Type B pancreatic cell (in vitro differentiated cells): ENCODE measurements around the gene ZKSCAN7. TPM values are rescaled to one million over a fixed set of nuclear protein-coding genes. Genes with fewer than 3 reads are reported as not detected.
"Not testable (repeated sequence)": the region's sequence is repeated elsewhere in the genome, so short reads cannot be mapped to it uniquely, and the experiment has no call there.

Experiments
- DNase-seq: peaks from one replicate; pipeline ENCODE4 v3.0.0; 2021; ENCODE audit warnings: mixed read lengths; ENCODE audit not compliant: unreplicated experiment; ENCODE audit errors: extremely low spot score
- H3K27ac Mint-ChIP-seq: 2 replicates; pipeline ENCODE4 v1.8.0; 2021; ENCODE audit warnings: mild to moderate bottlenecking, mixed read lengths
- H3K27me3 Mint-ChIP-seq: 2 replicates; pipeline ENCODE4 v1.8.0; 2021; ENCODE audit warnings: mixed read lengths
- H3K36me3 Mint-ChIP-seq: 2 replicates; pipeline ENCODE4 v1.8.0; 2021; ENCODE audit warnings: mixed read lengths
- H3K4me1 Mint-ChIP-seq: one replicate; pipeline ENCODE4 v1.8.0; 2021; ENCODE audit warnings: mixed read lengths; ENCODE audit not compliant: unreplicated experiment
- H3K4me3 Mint-ChIP-seq: 2 replicates; pipeline ENCODE4 v1.8.0; 2021; ENCODE audit warnings: mild to moderate bottlenecking, mixed read lengths
- H3K9me3 Mint-ChIP-seq: 2 replicates; pipeline ENCODE4 v1.8.0; 2021; ENCODE audit warnings: mixed read lengths
- total RNA-seq: library from RNA; stranded (reverse); gene quantifications from 2 replicates; pipeline ENCODE4 v1.2.1, GENCODE V29; 2021; ENCODE audit warnings: low replicate concordance
- TF ChIP-seq, protein P1 (sequence below): fragments of 200-600 bp; sonication (generic); conservative IDR thresholded peaks from 2 replicates; pipeline ENCODE4 v1.5.0; 2021; ENCODE audit warnings: antibody characterized with exemption, mild to moderate bottlenecking

Gene ZKSCAN7
- total RNA-seq, 1 donor from 2014 or later, result 17.2 TPM

DNA sequence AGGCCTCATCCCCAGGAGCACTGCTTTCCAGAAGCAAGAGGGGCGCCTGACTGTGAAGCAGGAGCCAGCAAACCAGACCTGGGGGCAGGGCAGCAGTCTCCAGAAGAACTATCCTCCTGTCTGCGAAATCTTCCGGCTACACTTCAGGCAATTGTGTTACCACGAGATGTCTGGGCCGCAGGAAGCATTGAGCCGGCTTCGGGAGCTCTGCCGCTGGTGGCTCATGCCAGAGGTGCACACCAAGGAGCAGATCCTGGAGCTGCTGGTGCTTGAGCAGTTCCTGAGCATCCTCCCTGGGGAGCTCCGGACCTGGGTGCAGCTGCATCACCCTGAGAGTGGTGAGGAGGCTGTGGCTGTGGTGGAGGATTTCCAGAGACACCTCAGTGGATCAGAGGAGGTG is 2.1 kb downstream of the ZKSCAN7 start:
- Mint-ChIP-seq H3K36me3 (peaks cover 49% of the 10 kb centered on the region), H3K9me3 (peaks cover 10% of the 10 kb centered on the region), H3K4me3 (peak overlapping the region; percentile 0), H3K4me1 (peaks cover 26% of the 10 kb centered on the region), H3K27ac (no peak overlapping the region), H3K27me3 (peaks cover 10% of the 10 kb centered on the region)
- TF ChIP-seq, protein P1, sequence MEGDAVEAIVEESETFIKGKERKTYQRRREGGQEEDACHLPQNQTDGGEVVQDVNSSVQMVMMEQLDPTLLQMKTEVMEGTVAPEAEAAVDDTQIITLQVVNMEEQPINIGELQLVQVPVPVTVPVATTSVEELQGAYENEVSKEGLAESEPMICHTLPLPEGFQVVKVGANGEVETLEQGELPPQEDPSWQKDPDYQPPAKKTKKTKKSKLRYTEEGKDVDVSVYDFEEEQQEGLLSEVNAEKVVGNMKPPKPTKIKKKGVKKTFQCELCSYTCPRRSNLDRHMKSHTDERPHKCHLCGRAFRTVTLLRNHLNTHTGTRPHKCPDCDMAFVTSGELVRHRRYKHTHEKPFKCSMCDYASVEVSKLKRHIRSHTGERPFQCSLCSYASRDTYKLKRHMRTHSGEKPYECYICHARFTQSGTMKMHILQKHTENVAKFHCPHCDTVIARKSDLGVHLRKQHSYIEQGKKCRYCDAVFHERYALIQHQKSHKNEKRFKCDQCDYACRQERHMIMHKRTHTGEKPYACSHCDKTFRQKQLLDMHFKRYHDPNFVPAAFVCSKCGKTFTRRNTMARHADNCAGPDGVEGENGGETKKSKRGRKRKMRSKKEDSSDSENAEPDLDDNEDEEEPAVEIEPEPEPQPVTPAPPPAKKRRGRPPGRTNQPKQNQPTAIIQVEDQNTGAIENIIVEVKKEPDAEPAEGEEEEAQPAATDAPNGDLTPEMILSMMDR, result no peak
- no peak for DNase-seq

DNA sequence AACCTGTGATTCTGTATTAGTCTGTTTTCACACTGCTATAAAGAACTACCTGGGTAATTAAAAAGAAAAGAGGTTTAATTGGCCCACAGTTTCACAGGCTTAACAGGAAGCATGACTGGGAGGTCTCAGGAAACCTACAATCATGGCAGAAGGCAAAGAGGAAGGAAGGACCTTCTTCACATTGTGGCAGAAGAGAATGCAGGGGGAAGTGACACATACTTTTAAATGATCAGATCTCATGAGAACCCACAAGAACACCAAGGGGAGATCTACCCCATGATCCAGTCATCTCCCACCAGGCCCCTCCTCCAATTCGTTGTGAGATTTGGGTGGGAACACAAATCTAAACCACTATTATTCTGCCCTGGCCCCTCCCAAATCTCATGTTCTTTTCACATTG is 6.1 kb downstream of the ZKSCAN7 start:
- Mint-ChIP-seq H3K9me3 (peaks cover 15% of the 10 kb centered on the region), H3K27me3 (no peaks in the 10 kb centered on the region), H3K4me1 (peaks cover 17% of the 10 kb centered on the region), H3K27ac (no peak overlapping the region), H3K36me3 (peaks cover 75% of the 10 kb centered on the region), H3K4me3 (no peak overlapping the region)
- no peak for DNase-seq
- TF ChIP-seq, protein P1, result no peak

DNA sequence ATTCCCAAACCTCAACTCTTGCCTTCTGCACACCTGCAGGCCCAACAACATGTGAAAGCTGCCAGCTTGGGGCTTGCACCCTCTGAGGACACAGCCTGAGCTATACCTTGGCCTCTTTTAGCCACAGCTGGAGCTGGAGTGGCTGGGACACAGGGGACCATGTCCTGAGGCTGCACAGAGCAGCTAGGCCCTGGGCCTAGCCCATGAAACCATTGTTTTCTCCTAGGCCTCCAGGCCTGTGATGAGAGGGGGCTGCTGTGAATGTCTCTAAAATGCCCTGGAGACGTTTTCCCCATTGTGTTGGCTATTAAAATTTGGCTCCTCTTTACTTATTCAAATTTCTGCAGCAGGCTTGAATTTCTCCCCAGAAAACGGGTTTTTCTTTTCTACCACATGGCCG is 7.2 kb downstream of the ZKSCAN7 start:
- peaks cover 9% of the 10 kb centered on the region for H3K4me1 Mint-ChIP-seq
- peaks cover 77% of the 10 kb centered on the region for H3K36me3 Mint-ChIP-seq
- no peaks in the 10 kb centered on the region for H3K27me3 Mint-ChIP-seq
- no peak for DNase-seq
- no peak overlapping the region for H3K27ac Mint-ChIP-seq
- no peak overlapping the region for H3K4me3 Mint-ChIP-seq
- peaks cover 15% of the 10 kb centered on the region for H3K9me3 Mint-ChIP-seq
- TF ChIP-seq, protein P1, result no peak

DNA sequence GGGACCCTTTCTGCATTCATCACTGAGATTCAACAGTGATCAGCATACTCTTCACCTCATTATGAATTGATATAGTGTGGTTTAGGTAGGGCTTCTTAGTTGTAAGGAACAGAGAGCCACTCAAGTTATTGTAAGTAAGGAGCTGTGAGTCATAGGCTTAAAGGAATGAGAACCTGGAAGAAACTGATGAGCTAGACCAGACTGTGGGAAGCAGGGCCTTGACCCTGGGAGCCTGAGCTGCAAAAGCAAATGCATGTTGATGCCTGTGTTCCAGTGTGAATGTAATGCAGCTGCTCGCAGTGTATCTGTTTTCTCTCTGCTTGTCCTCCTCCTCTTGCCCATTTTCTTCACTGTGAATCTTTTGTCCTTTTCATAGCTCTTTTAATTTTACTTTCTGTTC is 13.6 kb downstream of the ZKSCAN7 start:
- H3K9me3 Mint-ChIP-seq, result peaks cover 22% of the 10 kb centered on the region
- H3K27me3 Mint-ChIP-seq, result no peaks in the 10 kb centered on the region
- H3K27ac Mint-ChIP-seq, result no peak overlapping the region
- no peak for DNase-seq
- H3K36me3 Mint-ChIP-seq, result peaks cover 83% of the 10 kb centered on the region
- no peak overlapping the region for H3K4me3 Mint-ChIP-seq
- no peaks in the 10 kb centered on the region for H3K4me1 Mint-ChIP-seq
- TF ChIP-seq, protein P1, result no peak

DNA sequence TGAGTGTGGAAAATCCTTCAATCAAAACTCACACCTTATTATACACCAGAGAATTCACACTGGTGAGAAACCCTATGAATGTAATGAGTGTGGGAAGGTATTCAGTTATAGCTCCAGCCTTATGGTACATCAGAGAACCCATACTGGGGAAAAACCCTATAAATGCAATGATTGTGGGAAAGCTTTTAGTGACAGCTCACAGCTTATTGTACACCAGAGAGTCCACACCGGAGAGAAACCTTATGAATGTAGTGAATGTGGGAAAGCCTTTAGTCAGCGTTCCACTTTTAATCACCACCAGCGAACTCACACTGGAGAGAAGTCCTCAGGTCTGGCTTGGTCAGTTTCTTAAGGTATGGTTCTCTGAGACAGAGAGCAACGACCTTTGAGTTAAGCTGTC is 16.0 kb downstream of the ZKSCAN7 start:
- DNase-seq, result no peak
- TF ChIP-seq, protein P1, result no peak
- H3K27me3 Mint-ChIP-seq, result no peaks in the 10 kb centered on the region
- peaks cover 17% of the 10 kb centered on the region for H3K9me3 Mint-ChIP-seq
- no peak overlapping the region for H3K4me3 Mint-ChIP-seq
- H3K4me1 Mint-ChIP-seq, result peaks cover 2% of the 10 kb centered on the region
- H3K27ac Mint-ChIP-seq, result no peak overlapping the region
- peaks cover 68% of the 10 kb centered on the region for H3K36me3 Mint-ChIP-seq

DNA sequence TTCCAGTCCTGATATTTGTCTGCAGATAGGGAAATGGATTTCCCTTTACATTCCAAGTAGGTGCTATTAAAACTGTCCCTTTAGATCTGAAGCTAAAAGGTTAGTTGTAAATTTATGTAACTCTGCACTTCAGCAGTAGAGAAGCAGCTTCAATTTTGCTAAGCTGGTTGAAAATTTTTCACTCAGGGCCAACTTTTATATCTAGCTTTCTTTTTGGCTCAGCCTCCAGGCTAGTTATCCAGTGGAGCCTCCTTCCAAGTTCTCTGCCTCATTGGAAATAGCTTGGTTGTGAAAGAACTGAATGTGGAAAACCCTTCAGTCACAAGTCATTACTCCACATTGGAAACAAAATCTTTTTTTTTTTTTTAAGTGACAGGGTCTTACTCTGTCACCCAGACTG is 21.6 kb downstream of the ZKSCAN7 start:
- no peak for DNase-seq
- Mint-ChIP-seq H3K4me3 (no peak overlapping the region), H3K27me3 (no peaks in the 10 kb centered on the region), H3K4me1 (peaks cover 4% of the 10 kb centered on the region), H3K36me3 (peaks cover 30% of the 10 kb centered on the region), H3K27ac (no peak overlapping the region), H3K9me3 (peaks cover 5% of the 10 kb centered on the region)
- TF ChIP-seq, protein P1, result no peak

DNA sequence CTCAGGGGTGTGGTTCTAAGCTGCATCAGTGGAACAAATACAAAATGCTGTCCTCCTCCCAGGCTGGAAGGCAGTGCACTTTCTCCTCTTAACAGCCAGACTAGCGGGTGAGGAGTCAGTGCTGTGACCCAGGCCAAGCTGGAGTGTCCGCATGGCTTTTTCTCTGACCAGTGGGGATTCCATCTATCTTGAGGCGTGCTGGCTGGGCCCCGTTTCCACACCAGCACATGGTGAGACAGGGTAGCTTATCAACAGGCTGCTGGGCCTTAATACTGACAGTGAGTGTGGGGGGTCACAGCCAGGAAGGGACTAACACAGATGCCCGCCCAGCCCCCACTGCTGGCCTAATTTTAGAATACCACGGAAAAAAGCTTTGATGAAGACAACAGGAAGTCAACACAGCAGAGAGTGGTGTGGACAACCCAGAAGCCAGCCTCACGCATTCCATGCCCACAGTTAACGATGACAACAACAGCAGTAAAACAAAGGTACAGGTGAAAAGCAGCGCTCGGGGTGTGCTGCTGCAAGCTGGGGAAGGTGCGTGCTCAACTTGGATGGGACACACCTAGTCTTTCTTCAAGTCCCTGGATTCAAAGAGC is 22.5 kb downstream of the ZKSCAN7 start:
- H3K27ac Mint-ChIP-seq, DNase-seq, H3K9me3 Mint-ChIP-seq, H3K4me1 Mint-ChIP-seq, H3K4me3 Mint-ChIP-seq, H3K27me3 Mint-ChIP-seq: not testable (repeated sequence)
- H3K36me3 Mint-ChIP-seq, result peaks cover 25% of the 10 kb centered on the region

DNA sequence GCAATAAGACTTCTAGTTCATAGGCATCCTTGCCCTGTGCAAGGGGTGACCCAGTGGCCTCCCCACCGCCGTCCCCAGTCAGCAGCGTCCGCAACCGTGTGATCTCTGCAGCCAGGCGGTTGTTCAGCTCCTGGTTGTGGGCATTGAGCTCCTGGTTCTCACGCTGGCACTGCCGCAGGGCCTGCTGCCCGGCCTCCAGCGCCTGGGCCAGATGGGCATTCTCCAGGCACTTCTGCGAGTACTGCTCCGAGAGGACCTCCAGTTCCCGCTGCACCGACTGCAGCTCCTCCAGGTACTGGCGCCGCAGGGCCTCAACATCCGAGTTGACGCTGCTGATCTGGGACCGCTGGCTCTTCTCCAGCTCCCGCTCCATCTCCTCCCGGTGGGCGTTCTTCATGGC is 23.3 kb downstream of the ZKSCAN7 start:
- not testable (repeated sequence) for H3K27ac Mint-ChIP-seq, H3K4me1 Mint-ChIP-seq, H3K9me3 Mint-ChIP-seq, H3K27me3 Mint-ChIP-seq, DNase-seq, H3K4me3 Mint-ChIP-seq
- H3K36me3 Mint-ChIP-seq, result peaks cover 20% of the 10 kb centered on the region
